H9 (cell line): Measurements from ENCODE around the gene C1RL. TPM values are rescaled to one million over a fixed set of nuclear protein-coding genes. Genes with fewer than 3 reads are reported as not detected.

Source experiments
- DNase-seq: peaks from one replicate; pipeline ENCODE4 v3.0.0-alpha.2; 2017
- H2AFZ ChIP-seq: one replicate; pipeline ENCODE4 v1.6.1; 2013; ENCODE audit warnings: mild to moderate bottlenecking, low read length, control low read depth, moderate library complexity
- H2AK5ac ChIP-seq: 2 replicates; pipeline ENCODE4 v1.6.1; 2013; ENCODE audit warnings: low read length, control low read depth, mixed read lengths; ENCODE audit not compliant: insufficient read length
- H2BK120ac ChIP-seq: one replicate; pipeline ENCODE4 v1.6.1; 2013; ENCODE audit warnings: low read depth, mild to moderate bottlenecking, low read length, control low read depth, inconsistent platforms; ENCODE audit not compliant: poor library complexity, severe bottlenecking
- H2BK12ac ChIP-seq: 2 replicates; pipeline ENCODE4 v1.6.1; 2013; ENCODE audit warnings: low read length, control low read depth, mixed read lengths, low read depth; ENCODE audit not compliant: insufficient read length
- H2BK15ac ChIP-seq: 2 replicates; pipeline ENCODE4 v1.6.1; 2013; ENCODE audit warnings: low read depth, low read length, control low read depth
- H2BK20ac ChIP-seq: one replicate; pipeline ENCODE4 v1.6.1; 2013; ENCODE audit warnings: low read depth, mild to moderate bottlenecking, low read length, control low read depth, inconsistent platforms; ENCODE audit not compliant: poor library complexity, severe bottlenecking
- H2BK5ac ChIP-seq: 2 replicates; pipeline ENCODE4 v1.6.1; 2013; ENCODE audit warnings: low read length, control low read depth, mixed read lengths; ENCODE audit not compliant: insufficient read length
- H3K14ac ChIP-seq: 2 replicates; pipeline ENCODE4 v1.6.1; 2013; ENCODE audit warnings: low read length, control low read depth; ENCODE audit not compliant: insufficient read depth
- H3K18ac ChIP-seq: 2 replicates; pipeline ENCODE4 v1.6.1; 2013; ENCODE audit warnings: low read depth, mild to moderate bottlenecking, mixed read lengths, low read length, control low read depth; ENCODE audit not compliant: insufficient read length
- H3K23ac ChIP-seq: 2 replicates; pipeline ENCODE4 v1.6.1; 2013; ENCODE audit warnings: low read length, control low read depth, mixed read lengths, low read depth; ENCODE audit not compliant: insufficient read length
- H3K23me2 ChIP-seq: 2 replicates; pipeline ENCODE4 v1.6.1; 2013; ENCODE audit warnings: low read depth, mild to moderate bottlenecking, mixed read lengths, low read length, control low read depth; ENCODE audit not compliant: insufficient read length, poor library complexity, severe bottlenecking
- H3K27ac ChIP-seq: 2 replicates; pipeline ENCODE4 v1.5.1; 2013; ENCODE audit warnings: low read length, control low read depth, mixed read lengths, low read depth; ENCODE audit not compliant: insufficient read length
- H3K27me3 ChIP-seq: 2 replicates; pipeline ENCODE4 v1.6.1; 2013; ENCODE audit warnings: low read length, control low read depth, inconsistent platforms; ENCODE audit not compliant: insufficient read depth
- H3K4ac ChIP-seq: 2 replicates; pipeline ENCODE4 v1.6.1; 2013; ENCODE audit warnings: low read depth, mild to moderate bottlenecking, control low read depth, inconsistent platforms, low read length, moderate library complexity
- H3K4me1 ChIP-seq: 2 replicates; pipeline ENCODE4 v1.6.1; 2013; ENCODE audit warnings: low read length, control low read depth, inconsistent platforms; ENCODE audit not compliant: insufficient read depth
- H3K4me2 ChIP-seq: 2 replicates; pipeline ENCODE4 v1.6.1; 2013; ENCODE audit warnings: low read length, control low read depth, mixed read lengths; ENCODE audit not compliant: insufficient read length, insufficient read depth
- H3K56ac ChIP-seq: 2 replicates; pipeline ENCODE4 v1.6.1; 2013; ENCODE audit warnings: low read depth, mild to moderate bottlenecking, mixed read lengths, low read length, control low read depth; ENCODE audit not compliant: insufficient read length
- H3K79me1 ChIP-seq: 2 replicates; pipeline ENCODE4 v1.6.1; 2013; ENCODE audit warnings: low read depth, mild to moderate bottlenecking, moderate library complexity, low read length, control low read depth, inconsistent platforms; ENCODE audit not compliant: insufficient read depth, poor library complexity, severe bottlenecking
- H3K79me2 ChIP-seq: 2 replicates; pipeline ENCODE4 v1.6.1; 2013; ENCODE audit warnings: low read length, control low read depth, inconsistent platforms; ENCODE audit not compliant: insufficient read depth
- H3K9ac ChIP-seq: 2 replicates; pipeline ENCODE4 v1.6.1; 2013; ENCODE audit warnings: low read length, control low read depth, mixed read lengths; ENCODE audit not compliant: insufficient read length; ENCODE audit errors: extremely low read depth
- H3K9me3 ChIP-seq: one replicate; pipeline ENCODE4 v1.6.1; 2013; ENCODE audit warnings: low read depth, low read length, inconsistent platforms; ENCODE audit not compliant: control insufficient read depth
- H3T11ph ChIP-seq: one replicate; pipeline ENCODE4 v1.6.1; 2013; ENCODE audit warnings: mild to moderate bottlenecking, low read length, control low read depth, inconsistent platforms
- H4K20me1 ChIP-seq: one replicate; pipeline ENCODE4 v1.6.1; 2013; ENCODE audit not compliant: control insufficient read depth, insufficient read length, insufficient read depth
- H4K5ac ChIP-seq: 2 replicates; pipeline ENCODE4 v1.6.1; 2013; ENCODE audit warnings: low read depth, mild to moderate bottlenecking, mixed read lengths, low read length, control low read depth; ENCODE audit not compliant: insufficient read length
- H4K8ac ChIP-seq: replicated peaks from 2 replicates; pipeline ENCODE4 v1.6.1; 2013; ENCODE audit warnings: low read length, control low read depth, mixed read lengths, low read depth; ENCODE audit not compliant: insufficient read length
- H4K91ac ChIP-seq: 2 replicates; pipeline ENCODE4 v1.6.1; 2013; ENCODE audit warnings: low read depth, mild to moderate bottlenecking, moderate library complexity, mixed read lengths, low read length, control low read depth; ENCODE audit not compliant: insufficient read length
- H3K27ac Mint-ChIP-seq, 3 experiments: 2 replicates in 2 of 3; 3 replicates in 1 of 3; pipeline ENCODE4 v1.8.0; 2020 to 2021; ENCODE audit warnings: mixed read lengths in 3 of 3, mild to moderate bottlenecking in 1 of 3, moderate library complexity in 1 of 3
- H3K27me3 Mint-ChIP-seq: 2 replicates; pipeline ENCODE4 v1.8.0; 2021; ENCODE audit warnings: low read depth, mild to moderate bottlenecking, moderate library complexity, mixed read lengths
- H3K36me3 Mint-ChIP-seq, 3 experiments: 2 replicates in 2 of 3; 3 replicates in 1 of 3; pipeline ENCODE4 v1.8.0; 2020 to 2021; ENCODE audit warnings: low read depth in 3 of 3, mixed read lengths in 3 of 3; ENCODE audit not compliant: insufficient read depth in 1 of 3
- H3K4me1 Mint-ChIP-seq, 2 experiments: 2 replicates each; pipeline ENCODE4 v1.8.0; 2020; ENCODE audit warnings: mixed read lengths in 2 of 2
- H3K4me3 Mint-ChIP-seq, 2 experiments: 2 replicates in 1 of 2; 3 replicates in 1 of 2; pipeline ENCODE4 v1.8.0; 2020 to 2021; ENCODE audit warnings: mild to moderate bottlenecking in 2 of 2, mixed read lengths in 2 of 2, moderate library complexity in 1 of 2
- H3K9me3 Mint-ChIP-seq, 2 experiments: 2 replicates in 1 of 2; 3 replicates in 1 of 2; pipeline ENCODE4 v1.8.0; 2020; ENCODE audit warnings: mild to moderate bottlenecking in 2 of 2, mixed read lengths in 2 of 2, moderate library complexity in 1 of 2
- WGBS: extraction: QIAGEN DNeasy Blood & Tissue Kit; methylation state at CpG from one replicate; pipeline ENCODE4 v1.1.7; 2013; ENCODE audit warnings: missing lambda C conversion rate, low lambda C conversion rate, mixed read lengths; ENCODE audit not compliant: insufficient read length; ENCODE audit errors: extremely low coverage; 5-methylcytosine and 5-hydroxymethylcytosine counted together
- total RNA-seq: library from RNA; stranded (reverse); gene quantifications from 2 replicates; pipeline ENCODE4 v1.2.1, GENCODE V29; 2021
- TF ChIP-seq, protein P1 (sequence below): fragments of 200-600 bp; sonication (generic); conservative IDR thresholded peaks from 3 replicates; pipeline ENCODE4 v1.8.0; 2021; ENCODE audit warnings: antibody characterized with exemption, mild to moderate bottlenecking

Gene C1RL
- total RNA-seq, 1 experiment from 2014 or later = 15.1 TPM

DNA sequence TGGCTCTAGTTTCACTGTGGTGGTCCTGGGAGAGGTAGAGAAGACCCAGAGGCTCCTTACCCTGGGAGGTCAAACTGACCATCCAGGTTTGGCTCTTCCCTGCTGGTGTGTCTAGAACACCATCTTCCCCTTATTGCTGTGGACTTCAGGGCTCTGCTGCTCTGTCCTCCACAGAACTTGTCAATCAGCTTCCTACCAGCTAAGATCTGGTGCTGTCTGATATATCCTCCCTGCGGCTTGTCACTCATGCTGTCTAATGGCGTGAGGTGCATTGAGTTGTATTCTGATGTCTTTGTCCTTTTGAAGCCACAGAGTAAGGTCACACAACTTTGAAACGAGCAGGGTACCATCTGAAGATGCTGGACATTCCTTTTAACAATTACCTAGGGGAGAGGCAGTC lies 7.2 kb upstream of the C1RL start:
- Histone ChIP-seq H2AK5ac (no peak overlapping the region), H3T11ph (no peak overlapping the region), H3K18ac (no peak overlapping the region), H4K20me1 (no peaks in the 10 kb centered on the region), H4K8ac (no peak overlapping the region), H2BK120ac (no peak overlapping the region), H3K79me1 (no peaks in the 10 kb centered on the region), H3K27me3 (no peaks in the 10 kb centered on the region), H2BK12ac (no peak overlapping the region), H3K27ac (no peak overlapping the region), H2BK5ac (no peak overlapping the region), H4K91ac (no peak overlapping the region), H3K23ac (no peak overlapping the region), H3K56ac (no peak overlapping the region), H3K4ac (no peak overlapping the region), H3K4me2 (no peak overlapping the region), H3K4me1 (no peaks in the 10 kb centered on the region), H3K14ac (no peak overlapping the region), H2BK20ac (no peak overlapping the region), H2AFZ (no peak overlapping the region), H3K79me2 (no peaks in the 10 kb centered on the region), H4K5ac (no peak overlapping the region), H2BK15ac (no peak overlapping the region), H3K23me2 (no peaks in the 10 kb centered on the region), H3K9ac (no peak overlapping the region), H3K9me3 (no peaks in the 10 kb centered on the region)
- Mint-ChIP-seq H3K27me3 (peaks cover 6% of the 10 kb centered on the region), H3K27ac (no peak overlapping the region), H3K36me3 (no peaks in the 10 kb centered on the region), H3K4me1 (peaks cover 0 to 5% of the 10 kb centered on the region in 2 experiments; a peak in 2 of 4 replicates), H3K4me3 (no peak overlapping the region), H3K9me3 (no peaks in the 10 kb centered on the region)
- no CpG with 5 or more reads among the region's 3 CpGs for WGBS
- DNase-seq = no peak
- TF ChIP-seq, protein P1, sequence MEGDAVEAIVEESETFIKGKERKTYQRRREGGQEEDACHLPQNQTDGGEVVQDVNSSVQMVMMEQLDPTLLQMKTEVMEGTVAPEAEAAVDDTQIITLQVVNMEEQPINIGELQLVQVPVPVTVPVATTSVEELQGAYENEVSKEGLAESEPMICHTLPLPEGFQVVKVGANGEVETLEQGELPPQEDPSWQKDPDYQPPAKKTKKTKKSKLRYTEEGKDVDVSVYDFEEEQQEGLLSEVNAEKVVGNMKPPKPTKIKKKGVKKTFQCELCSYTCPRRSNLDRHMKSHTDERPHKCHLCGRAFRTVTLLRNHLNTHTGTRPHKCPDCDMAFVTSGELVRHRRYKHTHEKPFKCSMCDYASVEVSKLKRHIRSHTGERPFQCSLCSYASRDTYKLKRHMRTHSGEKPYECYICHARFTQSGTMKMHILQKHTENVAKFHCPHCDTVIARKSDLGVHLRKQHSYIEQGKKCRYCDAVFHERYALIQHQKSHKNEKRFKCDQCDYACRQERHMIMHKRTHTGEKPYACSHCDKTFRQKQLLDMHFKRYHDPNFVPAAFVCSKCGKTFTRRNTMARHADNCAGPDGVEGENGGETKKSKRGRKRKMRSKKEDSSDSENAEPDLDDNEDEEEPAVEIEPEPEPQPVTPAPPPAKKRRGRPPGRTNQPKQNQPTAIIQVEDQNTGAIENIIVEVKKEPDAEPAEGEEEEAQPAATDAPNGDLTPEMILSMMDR = no peak
